GM19351 (cell line): ENCODE data around the gene OPCML.

Experiments used
- ATAC-seq: cut with Tn5 transposase; IDR thresholded peaks from one replicate; pipeline ENCODE4 v1.9.1; 2021; ENCODE audit warnings: mild to moderate bottlenecking, moderate library complexity; ENCODE audit not compliant: unreplicated experiment

Gene OPCML

GRCh38 chr11:133081730-133082452, 450.4 kb downstream of the OPCML start:
- no peak for ATAC-seq

- no peak for ATAC-seq
Observed at GRCh38 chr11:133081020-133081419, 451.3 kb downstream of the OPCML start.

- peak; percentile 43 for ATAC-seq
Observed at GRCh38 chr11:133078591-133079404, 453.5 kb downstream of the OPCML start.

GRCh38 chr11:133078012-133078411, 454.3 kb downstream of the OPCML start:
- ATAC-seq = no peak

GRCh38 chr11:133075351-133075750, 456.9 kb downstream of the OPCML start:
- no peak for ATAC-seq

GRCh38 chr11:133072858-133073582, 459.3 kb downstream of the OPCML start:
- no peak for ATAC-seq

- ATAC-seq = no peak
Observed at GRCh38 chr11:133072378-133072777, 459.9 kb downstream of the OPCML start.

- no peak for ATAC-seq
Observed at GRCh38 chr11:133070791-133071190, 461.5 kb downstream of the OPCML start.

GRCh38 chr11:133070021-133070713, 462.1 kb downstream of the OPCML start:
- ATAC-seq = no peak

GRCh38 chr11:133065847-133066485, 466.3 kb downstream of the OPCML start:
- ATAC-seq = no peak

- no peak for ATAC-seq
Observed at GRCh38 chr11:133064961-133065360, 467.3 kb downstream of the OPCML start.

GRCh38 chr11:133064152-133064877, 468.0 kb downstream of the OPCML start:
- ATAC-seq = peak; percentile 47

- ATAC-seq = no peak
Observed at GRCh38 chr11:133058501-133058900, 473.8 kb downstream of the OPCML start.

GRCh38 chr11:133053124-133053776, 479.1 kb downstream of the OPCML start:
- ATAC-seq = no peak

GRCh38 chr11:133052537-133052936, 479.8 kb downstream of the OPCML start:
- no peak for ATAC-seq

GRCh38 chr11:133049244-133050019, 482.9 kb downstream of the OPCML start:
- no peak for ATAC-seq

- no peak for ATAC-seq
Observed at GRCh38 chr11:133048270-133048669, 484.0 kb downstream of the OPCML start.

- no peak for ATAC-seq
Observed at GRCh38 chr11:133047771-133048115, 484.6 kb downstream of the OPCML start.
